ENCODE results near the gene PALD1.
"Not testable (repeated sequence)": the region's sequence is repeated elsewhere in the genome, so short reads cannot be mapped to it uniquely, and the experiment has no call there.

Gene PALD1

GRCh38 chr10:70592746-70593512 lies 114.4 kb downstream of the PALD1 start:
- no peak for DNase-seq

- DNase-seq: no peak
Observed at GRCh38 chr10:70593513-70593890, 114.9 kb downstream of the PALD1 start.

GRCh38 chr10:70594161-70594560 lies 115.6 kb downstream of the PALD1 start:
- no peak for DNase-seq

- DNase-seq: no peak
Observed at GRCh38 chr10:70595566-70596016, 117.0 kb downstream of the PALD1 start.

- DNase-seq: no peak
Observed at GRCh38 chr10:70596110-70596798, 117.7 kb downstream of the PALD1 start.

GRCh38 chr10:70596860-70597809 lies 118.6 kb downstream of the PALD1 start:
- DNase-seq: no peak

- DNase-seq: no peak
Observed at GRCh38 chr10:70597856-70598815, 119.6 kb downstream of the PALD1 start.

- no peak for DNase-seq
Observed at GRCh38 chr10:70598857-70599295, 120.3 kb downstream of the PALD1 start.

GRCh38 chr10:70599319-70599718 lies 120.8 kb downstream of the PALD1 start:
- no peak for DNase-seq

- no peak for DNase-seq
Observed at GRCh38 chr10:70599791-70600190, 121.2 kb downstream of the PALD1 start.

- DNase-seq: no peak
Observed at GRCh38 chr10:70600512-70601395, 122.2 kb downstream of the PALD1 start.

GRCh38 chr10:70601746-70602145 lies 123.2 kb downstream of the PALD1 start:
- DNase-seq: peak; percentile 38

- peak; percentile 86 for DNase-seq
Observed at GRCh38 chr10:70602665-70603448, 124.3 kb downstream of the PALD1 start, which contains the start of gene PRF1. Gene PRF1, minus strand, starts transcription at chr10:70602741. Its CDS starts 1,839 bp downstream, at chr10:70600902.

- peak; percentile 82 for DNase-seq
Observed at GRCh38 chr10:70603449-70603801, 124.9 kb downstream of the PALD1 start.

GRCh38 chr10:70604106-70604505 lies 125.5 kb downstream of the PALD1 start:
- no peak for DNase-seq

GRCh38 chr10:70605161-70605560 lies 126.6 kb downstream of the PALD1 start:
- DNase-seq: no peak

GRCh38 chr10:70607936-70608335 lies 129.4 kb downstream of the PALD1 start:
- no peak for DNase-seq

- no peak for DNase-seq
Observed at GRCh38 chr10:70613941-70614340, 135.4 kb downstream of the PALD1 start.

- not testable (repeated sequence) for DNase-seq
Observed at GRCh38 chr10:70614364-70614763, 135.8 kb downstream of the PALD1 start.

- DNase-seq: no peak
Observed at GRCh38 chr10:70615211-70615610, 136.6 kb downstream of the PALD1 start.
